Glutamatergic neuron (in vitro differentiated cells): Measurements from ENCODE around the gene C16orf78. TPM values are rescaled to one million over a fixed set of nuclear protein-coding genes. Genes with fewer than 3 reads are reported as not detected.
A peak's percentile ranks its signal among the peaks of the same experiment; 100 is the strongest.

Experiments
- DNase-seq: peaks from one replicate; pipeline ENCODE4 v3.0.0; 2022
- H3K27ac Mint-ChIP-seq: one replicate; pipeline ENCODE4 v1.8.0; 2020; ENCODE audit warnings: mild to moderate bottlenecking, mixed read lengths, inconsistent platforms; ENCODE audit not compliant: unreplicated experiment
- H3K27me3 Mint-ChIP-seq: one replicate; pipeline ENCODE4 v1.8.0; 2020; ENCODE audit warnings: mild to moderate bottlenecking, moderate library complexity, mixed read lengths, inconsistent platforms; ENCODE audit not compliant: unreplicated experiment
- H3K36me3 Mint-ChIP-seq: one replicate; pipeline ENCODE4 v1.8.0; 2020; ENCODE audit warnings: mild to moderate bottlenecking, mixed read lengths, inconsistent platforms; ENCODE audit not compliant: unreplicated experiment
- H3K4me1 Mint-ChIP-seq: one replicate; pipeline ENCODE4 v1.8.0; 2020; ENCODE audit warnings: mild to moderate bottlenecking, low read depth, mixed read lengths, inconsistent platforms; ENCODE audit not compliant: unreplicated experiment
- H3K4me3 Mint-ChIP-seq: one replicate; pipeline ENCODE4 v1.8.0; 2020; ENCODE audit warnings: mild to moderate bottlenecking, mixed read lengths, inconsistent platforms; ENCODE audit not compliant: unreplicated experiment
- H3K9me3 Mint-ChIP-seq: one replicate; pipeline ENCODE4 v1.8.0; 2020; ENCODE audit warnings: mild to moderate bottlenecking, moderate library complexity, mixed read lengths, inconsistent platforms; ENCODE audit not compliant: unreplicated experiment
- total RNA-seq: library from RNA; stranded (reverse); fragmentation: NEBNext Ultra II Directional; extraction: Animal tissue kit (Norgen Biotek cat#: 25700); gene quantifications from one replicate; pipeline ENCODE4 v1.2.1, GENCODE V29; 2021; ENCODE audit not compliant: unreplicated experiment
- TF ChIP-seq, protein P1 (sequence below): fragments of 200-600 bp; sonication (generic); IDR thresholded peaks from one replicate; pipeline ENCODE4 v1.5.0; 2021; ENCODE audit not compliant: partially characterized antibody, unreplicated experiment

The C16orf78 gene
- total RNA-seq, 1 donor from 2014 or later, result not detected

DNA sequence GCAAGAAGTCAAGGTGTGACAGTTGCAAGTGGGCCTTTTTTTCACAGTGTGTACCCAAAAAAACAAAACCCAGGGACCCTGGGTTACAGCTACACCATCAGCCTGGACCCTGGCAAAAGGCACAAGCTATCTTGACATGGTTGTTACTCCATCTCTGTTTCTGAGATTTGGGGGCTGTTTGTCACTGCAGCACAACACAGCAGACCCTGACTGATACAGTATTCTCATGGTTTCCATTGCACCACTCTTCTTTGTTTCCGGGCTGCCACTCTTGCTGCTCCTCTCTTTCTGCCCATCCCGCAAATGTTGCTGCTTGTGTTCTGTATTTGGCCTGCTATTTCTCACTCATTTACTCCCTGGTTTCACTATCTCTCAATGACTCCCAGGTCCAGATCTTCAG, 55.2 kb downstream of the C16orf78 start:
- H3K4me3 Mint-ChIP-seq, result no peak overlapping the region
- peaks cover 15% of the 10 kb centered on the region for H3K36me3 Mint-ChIP-seq
- no peaks in the 10 kb centered on the region for H3K27me3 Mint-ChIP-seq
- H3K27ac Mint-ChIP-seq, result no peak overlapping the region
- H3K4me1 Mint-ChIP-seq, result no peaks in the 10 kb centered on the region
- DNase-seq, result no peak
- TF ChIP-seq, protein P1, sequence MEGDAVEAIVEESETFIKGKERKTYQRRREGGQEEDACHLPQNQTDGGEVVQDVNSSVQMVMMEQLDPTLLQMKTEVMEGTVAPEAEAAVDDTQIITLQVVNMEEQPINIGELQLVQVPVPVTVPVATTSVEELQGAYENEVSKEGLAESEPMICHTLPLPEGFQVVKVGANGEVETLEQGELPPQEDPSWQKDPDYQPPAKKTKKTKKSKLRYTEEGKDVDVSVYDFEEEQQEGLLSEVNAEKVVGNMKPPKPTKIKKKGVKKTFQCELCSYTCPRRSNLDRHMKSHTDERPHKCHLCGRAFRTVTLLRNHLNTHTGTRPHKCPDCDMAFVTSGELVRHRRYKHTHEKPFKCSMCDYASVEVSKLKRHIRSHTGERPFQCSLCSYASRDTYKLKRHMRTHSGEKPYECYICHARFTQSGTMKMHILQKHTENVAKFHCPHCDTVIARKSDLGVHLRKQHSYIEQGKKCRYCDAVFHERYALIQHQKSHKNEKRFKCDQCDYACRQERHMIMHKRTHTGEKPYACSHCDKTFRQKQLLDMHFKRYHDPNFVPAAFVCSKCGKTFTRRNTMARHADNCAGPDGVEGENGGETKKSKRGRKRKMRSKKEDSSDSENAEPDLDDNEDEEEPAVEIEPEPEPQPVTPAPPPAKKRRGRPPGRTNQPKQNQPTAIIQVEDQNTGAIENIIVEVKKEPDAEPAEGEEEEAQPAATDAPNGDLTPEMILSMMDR, result no peak
- peaks cover 1% of the 10 kb centered on the region for H3K9me3 Mint-ChIP-seq

DNA sequence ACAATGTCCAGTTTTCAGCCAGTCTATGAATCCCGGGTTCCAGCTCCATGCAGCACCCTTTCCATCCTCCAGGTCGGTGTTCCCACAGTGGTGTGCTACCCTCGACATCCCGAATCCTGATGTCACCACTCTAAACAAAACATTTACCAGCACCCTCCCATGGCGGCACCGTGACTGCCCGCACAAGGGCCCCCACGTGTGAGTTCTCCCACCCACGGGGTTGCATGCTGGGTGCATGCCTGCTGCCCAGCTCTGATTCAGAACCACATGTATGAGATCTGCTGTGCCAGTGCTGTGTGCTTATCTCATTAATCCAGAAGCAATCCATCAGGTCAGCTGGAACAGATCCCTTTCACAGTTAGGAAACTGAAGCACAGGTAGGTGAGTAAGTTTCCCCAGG, 57.4 kb downstream of the C16orf78 start:
- Mint-ChIP-seq H3K4me3 (no peak overlapping the region), H3K4me1 (peaks cover 4% of the 10 kb centered on the region), H3K27me3 (peaks cover 2% of the 10 kb centered on the region), H3K36me3 (peaks cover 11% of the 10 kb centered on the region), H3K27ac (no peak overlapping the region), H3K9me3 (peaks cover 1% of the 10 kb centered on the region)
- TF ChIP-seq, protein P1, result no peak
- no peak for DNase-seq

DNA sequence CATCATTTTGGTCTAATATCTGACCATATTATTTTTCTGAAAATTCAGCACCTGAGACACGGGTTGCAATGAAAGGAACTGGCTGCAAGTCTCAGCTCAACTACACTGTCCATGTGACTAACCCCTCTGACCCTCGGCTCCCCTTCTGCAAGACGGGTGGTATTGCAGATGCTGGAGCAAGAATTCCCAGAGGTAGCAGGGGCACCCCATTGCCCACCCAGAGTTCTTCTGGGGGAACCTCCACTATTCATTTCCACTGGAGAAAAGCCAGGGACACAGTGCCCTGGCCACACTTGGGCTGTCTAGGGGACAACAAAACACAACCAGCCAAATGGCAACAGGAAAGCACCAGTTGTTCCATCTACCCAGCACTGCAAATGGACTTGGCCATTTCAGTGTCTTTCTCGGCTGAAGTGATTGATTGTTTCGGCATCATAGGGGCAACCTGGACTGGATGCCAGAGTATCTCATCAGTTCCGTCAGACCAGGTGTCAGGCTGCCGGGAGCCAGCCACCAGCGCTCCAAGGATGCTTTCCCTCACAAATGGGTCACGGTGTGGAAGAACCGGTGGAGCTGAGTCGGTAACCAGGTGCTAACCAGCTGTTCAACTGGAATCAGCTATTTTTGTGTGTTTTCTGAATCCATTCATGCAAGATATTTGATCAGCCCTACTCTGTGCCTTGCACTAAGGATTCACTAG, 58.1 kb downstream of the C16orf78 start:
- Mint-ChIP-seq H3K27me3 (peaks cover 5% of the 10 kb centered on the region), H3K36me3 (peaks cover 11% of the 10 kb centered on the region), H3K4me1 (peaks cover 10% of the 10 kb centered on the region), H3K9me3 (peaks cover 1% of the 10 kb centered on the region), H3K4me3 (no peak overlapping the region), H3K27ac (no peak overlapping the region)
- TF ChIP-seq, protein P1, result no peak
- DNase-seq, result peak; percentile 6

DNA sequence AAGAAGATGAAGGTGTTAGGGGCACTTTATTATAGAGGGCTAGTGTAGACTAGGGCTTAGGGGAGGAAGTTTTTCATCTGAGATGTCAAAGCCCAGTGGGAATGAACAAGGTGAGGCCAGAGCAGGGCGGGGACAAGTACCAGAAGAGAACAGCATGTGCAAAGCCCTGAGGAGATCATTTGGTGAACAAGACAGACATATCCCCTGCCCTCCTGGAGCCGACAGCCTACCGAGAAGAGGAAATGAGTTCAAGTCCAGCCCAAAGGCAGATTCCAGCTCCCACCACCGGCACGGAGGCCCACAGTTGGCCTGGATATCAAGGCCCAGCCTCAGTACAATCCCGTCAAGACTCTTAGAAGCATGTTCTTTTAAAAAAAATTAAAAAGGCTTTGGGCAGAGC, 61.1 kb downstream of the C16orf78 start:
- Mint-ChIP-seq H3K27me3 (peaks cover 8% of the 10 kb centered on the region), H3K4me3 (no peak overlapping the region), H3K9me3 (peaks cover 4% of the 10 kb centered on the region), H3K36me3 (peaks cover 1% of the 10 kb centered on the region), H3K4me1 (peaks cover 12% of the 10 kb centered on the region), H3K27ac (no peak overlapping the region)
- TF ChIP-seq, protein P1, result no peak
- peak; percentile 3 for DNase-seq

DNA sequence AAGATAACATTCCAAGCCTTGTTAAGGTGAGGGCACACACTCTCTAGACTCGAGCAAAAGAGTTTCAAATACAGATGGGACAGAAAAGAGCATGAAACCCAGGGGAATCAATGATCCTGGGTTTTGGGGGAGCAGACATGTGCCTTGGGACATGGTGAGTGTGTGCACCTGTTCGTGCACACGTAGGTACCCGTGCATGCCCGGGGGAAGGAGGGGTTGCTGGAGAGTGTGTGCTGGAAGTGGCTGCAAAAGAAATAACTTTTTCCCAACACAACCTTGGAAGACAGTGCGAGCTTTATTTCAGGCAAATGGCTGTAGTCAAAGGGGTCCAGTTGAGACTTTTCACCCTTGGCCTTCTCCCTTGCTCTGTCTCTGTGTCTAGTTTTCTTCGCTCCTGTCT, 62.6 kb downstream of the C16orf78 start:
- H3K9me3 Mint-ChIP-seq, result peaks cover 4% of the 10 kb centered on the region
- H3K4me1 Mint-ChIP-seq, result peaks cover 22% of the 10 kb centered on the region
- TF ChIP-seq, protein P1, result no peak
- peaks cover 8% of the 10 kb centered on the region for H3K27me3 Mint-ChIP-seq
- peak; percentile 0 for DNase-seq
- no peak overlapping the region for H3K27ac Mint-ChIP-seq
- no peaks in the 10 kb centered on the region for H3K36me3 Mint-ChIP-seq
- peak overlapping the region; percentile 55 for H3K4me3 Mint-ChIP-seq
